Measurements from ENCODE around the gene FMNL2.

- TF ChIP-seq ZFP3 (tag by site-specific recombination; IDR thresholded peaks at IDR 0.05; ENCODE audit: low read depth) = no peak
- TF ChIP-seq REPIN1 (tag by site-specific recombination; IDR thresholded peaks at IDR 0.05; ENCODE audit: low read depth) = no peak
- no peak for TF ChIP-seq CTCF (tag by site-specific recombination; IDR thresholded peaks at IDR 0.05)
- TF ChIP-seq ZNF776 (tag by site-specific recombination; IDR thresholded peaks at IDR 0.05; ENCODE audit: borderline replicate concordance) = no peak
- TF ChIP-seq ZNF596 (tag by site-specific recombination; IDR thresholded peaks at IDR 0.05) = no peak
- no peak for TF ChIP-seq ZNF473 (tag by site-specific recombination; IDR thresholded peaks at IDR 0.05)
- TF ChIP-seq ZNF202 (tag by site-specific recombination; IDR thresholded peaks at IDR 0.05; ENCODE audit: borderline replicate concordance) = no peak
- TF ChIP-seq, protein P1, sequence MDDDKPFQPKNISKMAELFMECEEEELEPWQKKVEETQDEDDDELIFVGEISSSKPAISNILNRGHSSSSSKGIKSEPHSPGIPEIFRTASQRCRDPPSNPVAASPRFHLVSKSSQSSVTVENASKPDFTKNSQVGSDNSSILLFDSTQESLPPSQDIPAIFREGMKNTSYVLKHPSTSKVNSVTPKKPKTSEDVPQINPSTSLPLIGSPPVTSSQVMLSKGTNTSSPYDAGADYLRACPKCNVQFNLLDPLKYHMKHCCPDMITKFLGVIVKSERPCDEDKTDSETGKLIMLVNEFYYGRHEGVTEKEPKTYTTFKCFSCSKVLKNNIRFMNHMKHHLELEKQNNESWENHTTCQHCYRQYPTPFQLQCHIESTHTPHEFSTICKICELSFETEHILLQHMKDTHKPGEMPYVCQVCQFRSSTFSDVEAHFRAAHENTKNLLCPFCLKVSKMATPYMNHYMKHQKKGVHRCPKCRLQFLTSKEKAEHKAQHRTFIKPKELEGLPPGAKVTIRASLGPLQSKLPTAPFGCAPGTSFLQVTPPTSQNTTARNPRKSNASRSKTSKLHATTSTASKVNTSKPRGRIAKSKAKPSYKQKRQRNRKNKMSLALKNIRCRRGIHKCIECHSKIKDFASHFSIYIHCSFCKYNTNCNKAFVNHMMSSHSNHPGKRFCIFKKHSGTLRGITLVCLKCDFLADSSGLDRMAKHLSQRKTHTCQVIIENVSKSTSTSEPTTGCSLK (tag by site-specific recombination; IDR thresholded peaks at IDR 0.05) = no peak
- TF ChIP-seq ZNF514 (tag by site-specific recombination; IDR thresholded peaks at IDR 0.05) = no peak
- TF ChIP-seq ZSCAN18 (tag by site-specific recombination; IDR thresholded peaks at IDR 0.05) = no peak
- no peak for TF ChIP-seq ZNF157 (tag by site-specific recombination; IDR thresholded peaks at IDR 0.05)
- no peak for TF ChIP-seq ZNF140 (tag by site-specific recombination; IDR thresholded peaks at IDR 0.05)
Measured at GRCh38 chr2:152379089-152379488, 44.1 kb downstream of the FMNL2 start.

All from HEK293 (cell line).